HepG2 (cell line): Measurements from ENCODE around the gene CERS6. TPM values are rescaled to one million over a fixed set of nuclear protein-coding genes. Genes with fewer than 3 reads are reported as not detected.

Experiments
- ATAC-seq: fragments of 200-7000 bp; cut with Tn5 transposase; 3 replicates; pipeline ENCODE4 v1.9.1; 2020; ENCODE audit warnings: mild to moderate bottlenecking, moderate library complexity
- BruUV-seq: library from RNA; stranded (reverse); fragments of 400-500 nt; replicated peaks from 2 replicates; lab custom pipeline; 2021; lab: Mats Ljungman, UMichigan
- CTCF ChIA-PET: fragments of 300-600 bp; formaldehyde crosslinking; extraction: SDS; loops from one replicate; lab custom pipeline; 2021; ENCODE audit warnings: low total read pairs, inconsistent platforms, low intra/inter-chr PET ratio; lab: Yijun Ruan, JAX
- POLR2A ChIA-PET: fragments of 350-600 bp; sonication (Branson Sonifier 250); formaldehyde crosslinking; loops from one replicate; lab custom pipeline; 2020; ENCODE audit warnings: antibody characterized with exemption, inconsistent platforms; lab: Yijun Ruan, JAX
- DNase-seq: peaks from one replicate; pipeline ENCODE4 v3.0.0-alpha.2; 2015; ENCODE audit warnings: low spot score
- FAIRE-seq: peaks from 3 replicates; lab custom pipeline; 2011; peaks lifted over from hg19 to GRCh38; lab: Jason Lieb, UNC
- H2AFZ ChIP-seq: one replicate; pipeline ENCODE4 v1.6.1; 2011; ENCODE audit warnings: low read length, inconsistent platforms
- H3K27ac ChIP-seq: fragments of 300-600 bp; 3 replicates; pipeline ENCODE4 v1.8.0; 2011; ENCODE audit warnings: mixed run types, mild to moderate bottlenecking, mixed read lengths, low read length, inconsistent platforms; ENCODE audit not compliant: insufficient read depth; ENCODE audit errors: extremely low read length
- H3K27me3 ChIP-seq, 2 experiments: fragments of 200-600 bp in 1 of 2; 2 replicates in 1 of 2; 3 replicates in 1 of 2; pipeline versions ENCODE4 v1.6.0 to v1.8.0; 2011; ENCODE audit warnings: low read length in 2 of 2, mild to moderate bottlenecking in 2 of 2, moderate library complexity in 2 of 2, inconsistent platforms in 1 of 2; ENCODE audit not compliant: insufficient read depth in 2 of 2, control insufficient read depth in 1 of 2
- H3K36me3 ChIP-seq, 2 experiments: fragments of 200-600 bp in 1 of 2; replicated peaks in 1 of 2; 2 replicates in 1 of 2; 3 replicates in 1 of 2; pipeline versions ENCODE4 v1.5.1 to v1.8.0; 2011; ENCODE audit warnings: low read length in 2 of 2, inconsistent platforms in 1 of 2; ENCODE audit not compliant: insufficient read depth in 2 of 2, control insufficient read depth in 1 of 2
- H3K4me1 ChIP-seq: 2 replicates; pipeline ENCODE4 v1.5.1; 2012; ENCODE audit warnings: low read length, inconsistent platforms; ENCODE audit not compliant: insufficient read depth
- H3K4me2 ChIP-seq: 2 replicates; pipeline ENCODE4 v1.6.0; 2011; ENCODE audit warnings: low read depth, low read length, inconsistent platforms
- H3K4me3 ChIP-seq, 3 experiments: fragments of 200-600 bp in 1 of 3; sonication (generic), shearing (Covaris generic) in 1 of 3; replicated peaks in 1 of 3; 2 replicates each; pipeline ENCODE4 v1.5.1; 2011 to 2016; ENCODE audit warnings: low read length in 3 of 3, inconsistent platforms in 2 of 3, low read depth in 2 of 3, mild to moderate bottlenecking in 2 of 3, control low read depth in 1 of 3, mixed read lengths in 1 of 3; ENCODE audit not compliant: insufficient read depth in 1 of 3
- H3K79me2 ChIP-seq: one replicate; pipeline ENCODE4 v1.6.1; 2011; ENCODE audit warnings: low read length, inconsistent platforms; ENCODE audit not compliant: insufficient read depth
- H3K9ac ChIP-seq: 2 replicates; pipeline ENCODE4 v1.6.0; 2011; ENCODE audit warnings: mild to moderate bottlenecking, low read depth, low read length, inconsistent platforms; ENCODE audit not compliant: insufficient read depth
- H3K9me3 ChIP-seq: 2 replicates; pipeline ENCODE4 v1.5.1; 2012; ENCODE audit warnings: mild to moderate bottlenecking, low read length
- H4K20me1 ChIP-seq: 2 replicates; pipeline ENCODE4 v1.6.0; 2011; ENCODE audit warnings: inconsistent platforms, mild to moderate bottlenecking, low read length, moderate library complexity; ENCODE audit not compliant: insufficient read depth
- PRDM15 ChIP-seq: sonication (generic); formaldehyde crosslinking; IDR thresholded peaks from 2 replicates; pipeline ENCODE4 v1.4.0; 2020; ENCODE audit warnings: missing genetic modification reagents
- ZNF639 ChIP-seq: conservative IDR thresholded peaks from 2 replicates; pipeline ENCODE4 v1.6.1; 2018; ENCODE audit warnings: missing genetic modification reagents
- WGBS: methylation state at CpG from one replicate; pipeline ENCODE4 v1.1.6; 2017; ENCODE audit warnings: low lambda C conversion rate; 5-methylcytosine and 5-hydroxymethylcytosine counted together
- in situ Hi-C: cut with HindIII; loops from 2 replicates; pipeline ENCODE4 v1.10.0; 2017; ENCODE audit warnings: low pct_unique_long_range_greater_than_20kb; ENCODE audit not compliant: extremely low pct_ligation_motif_present
- intact Hi-C: fragments of 100-400 bp; cut with micrococcal nuclease; formaldehyde crosslinking; loops from one replicate; pipeline ENCODE4 v1.10.0; 2022; ENCODE audit not compliant: unreplicated experiment
- polyA plus RNA-seq, 8 experiments: library from polyadenylated mRNA; depleted of rRNA in 3 of 8; stranded (reverse) in 7 of 8; unstranded in 1 of 8; fragments of >200 nt; fragmentation: Illumina TruSeq in 4 of 8; extraction: Trizol in 4 of 8; gene quantifications; 2 replicates each; pipeline versions ENCODE4 v1.2.1 to v1.2.3, GENCODE V29; 2011 to 2016; ENCODE audit warnings: low read depth in 4 of 8, missing spikeins in 1 of 8, mixed read lengths in 1 of 8; ENCODE audit not compliant: insufficient read depth in 1 of 8
- total RNA-seq, 5 experiments: library from RNA; depleted of rRNA; stranded (reverse); fragments of >200 nt; fragmentation: Illumina TruSeq; extraction: Trizol; gene quantifications; 2 replicates each; pipeline ENCODE4 v1.2.3, GENCODE V29; 2016; ENCODE audit warnings: low read depth in 1 of 5

Gene CERS6
- total and polyA plus RNA-seq, 2 of the 13 experiments (the other 11 are each of a cell fraction or from before 2014, with no cell fraction given): 10.1 to 20.3 TPM

- in situ Hi-C loops: no loop called here
- ChIA-PET CTCF (no interaction called here), POLR2A (no interaction called here)
- Histone ChIP-seq H3K4me2 (no peak overlapping the region), H3K27me3 (no peaks in the 10 kb centered on the region; a peak in 1 of 5 replicates), H3K4me1 (peaks cover 16% of the 10 kb centered on the region), H3K4me3 (no peak overlapping the region), H3K9ac (no peak overlapping the region), H3K36me3 (no peaks in the 10 kb centered on the region), H4K20me1 (no peaks in the 10 kb centered on the region), H3K79me2 (no peaks in the 10 kb centered on the region), H2AFZ (no peak overlapping the region), H3K9me3 (no peaks in the 10 kb centered on the region)
- no peak for ATAC-seq
- BruUV-seq: no TSS peak
- intact Hi-C loops: no loop called here
- WGBS: 49% methylated on average over 13 of the region's 13 CpGs
- DNase-seq: no peak
- no peak for FAIRE-seq
- peak; percentile 91 for TF ChIP-seq PRDM15
- TF ChIP-seq ZNF639: no peak
- TF ChIP-seq, all 625 proteins: peak for 1
- H3K27ac ChIP-seq: no peak overlapping the region
Observed at GRCh38 chr2:168798076-168798887, 342.2 kb downstream of the CERS6 start.
